ENCODE data around the gene IFNA2.
"Not testable (repeated sequence)": the region's sequence is repeated elsewhere in the genome, so short reads cannot be mapped to it uniquely, and the experiment has no call there.

DNA sequence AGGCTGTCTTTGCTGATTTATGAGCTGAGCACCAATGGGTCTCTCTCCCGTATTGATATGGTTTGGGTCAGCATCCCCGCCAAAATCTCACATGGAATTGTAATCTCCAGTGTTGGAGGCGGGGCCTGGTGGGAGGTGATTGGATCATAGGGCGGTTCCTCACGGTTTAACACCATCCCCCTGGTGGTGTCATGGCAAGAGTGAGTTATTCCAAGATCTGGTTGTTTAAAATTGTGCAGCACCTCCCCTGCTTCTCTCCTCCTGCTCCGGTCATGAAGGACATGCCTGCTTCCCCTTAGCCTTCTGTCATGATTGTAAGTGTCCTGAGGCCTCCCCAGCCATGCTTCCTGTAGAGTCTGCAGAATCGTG, 49.8 kb upstream of the IFNA2 start:
- TF ChIP-seq, protein P1, sequence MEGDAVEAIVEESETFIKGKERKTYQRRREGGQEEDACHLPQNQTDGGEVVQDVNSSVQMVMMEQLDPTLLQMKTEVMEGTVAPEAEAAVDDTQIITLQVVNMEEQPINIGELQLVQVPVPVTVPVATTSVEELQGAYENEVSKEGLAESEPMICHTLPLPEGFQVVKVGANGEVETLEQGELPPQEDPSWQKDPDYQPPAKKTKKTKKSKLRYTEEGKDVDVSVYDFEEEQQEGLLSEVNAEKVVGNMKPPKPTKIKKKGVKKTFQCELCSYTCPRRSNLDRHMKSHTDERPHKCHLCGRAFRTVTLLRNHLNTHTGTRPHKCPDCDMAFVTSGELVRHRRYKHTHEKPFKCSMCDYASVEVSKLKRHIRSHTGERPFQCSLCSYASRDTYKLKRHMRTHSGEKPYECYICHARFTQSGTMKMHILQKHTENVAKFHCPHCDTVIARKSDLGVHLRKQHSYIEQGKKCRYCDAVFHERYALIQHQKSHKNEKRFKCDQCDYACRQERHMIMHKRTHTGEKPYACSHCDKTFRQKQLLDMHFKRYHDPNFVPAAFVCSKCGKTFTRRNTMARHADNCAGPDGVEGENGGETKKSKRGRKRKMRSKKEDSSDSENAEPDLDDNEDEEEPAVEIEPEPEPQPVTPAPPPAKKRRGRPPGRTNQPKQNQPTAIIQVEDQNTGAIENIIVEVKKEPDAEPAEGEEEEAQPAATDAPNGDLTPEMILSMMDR (conservative IDR thresholded peaks at IDR 0.05 in 1 of 2, IDR thresholded peaks at IDR 0.05 in 1 of 2; ENCODE audit: extremely low read depth in 1 of 2, insufficient read depth in 1 of 2, low read depth in 1 of 2, low read length in 2 of 2): not testable (repeated sequence)
- TF ChIP-seq EZH2 (IDR thresholded peaks at IDR 0.05; ENCODE audit: borderline replicate concordance, low read length): not testable (repeated sequence)
